Left kidney (tissue), 8 donors: ENCODE data around the gene UNC80. TPM values are rescaled to one million over a fixed set of nuclear protein-coding genes. Genes with fewer than 3 reads are reported as not detected.
"Not testable (repeated sequence)": the region's sequence is repeated elsewhere in the genome, so short reads cannot be mapped to it uniquely, and the experiment has no call there.

Source experiments
- DNase-seq: peaks from one replicate; pipeline ENCODE4 v3.0.0-alpha.2; 2013
- long read RNA-seq, 8 donors: transcript quantifications; one replicate each; lab custom pipeline, GENCODE V29; 2026
- polyA plus RNA-seq: library from polyadenylated mRNA; unstranded; fragments of 120-200 nt; gene quantifications from one replicate; pipeline ENCODE4 v1.2.1, GENCODE V29; 2013; ENCODE audit not compliant: insufficient read length

The UNC80 gene, protein sequence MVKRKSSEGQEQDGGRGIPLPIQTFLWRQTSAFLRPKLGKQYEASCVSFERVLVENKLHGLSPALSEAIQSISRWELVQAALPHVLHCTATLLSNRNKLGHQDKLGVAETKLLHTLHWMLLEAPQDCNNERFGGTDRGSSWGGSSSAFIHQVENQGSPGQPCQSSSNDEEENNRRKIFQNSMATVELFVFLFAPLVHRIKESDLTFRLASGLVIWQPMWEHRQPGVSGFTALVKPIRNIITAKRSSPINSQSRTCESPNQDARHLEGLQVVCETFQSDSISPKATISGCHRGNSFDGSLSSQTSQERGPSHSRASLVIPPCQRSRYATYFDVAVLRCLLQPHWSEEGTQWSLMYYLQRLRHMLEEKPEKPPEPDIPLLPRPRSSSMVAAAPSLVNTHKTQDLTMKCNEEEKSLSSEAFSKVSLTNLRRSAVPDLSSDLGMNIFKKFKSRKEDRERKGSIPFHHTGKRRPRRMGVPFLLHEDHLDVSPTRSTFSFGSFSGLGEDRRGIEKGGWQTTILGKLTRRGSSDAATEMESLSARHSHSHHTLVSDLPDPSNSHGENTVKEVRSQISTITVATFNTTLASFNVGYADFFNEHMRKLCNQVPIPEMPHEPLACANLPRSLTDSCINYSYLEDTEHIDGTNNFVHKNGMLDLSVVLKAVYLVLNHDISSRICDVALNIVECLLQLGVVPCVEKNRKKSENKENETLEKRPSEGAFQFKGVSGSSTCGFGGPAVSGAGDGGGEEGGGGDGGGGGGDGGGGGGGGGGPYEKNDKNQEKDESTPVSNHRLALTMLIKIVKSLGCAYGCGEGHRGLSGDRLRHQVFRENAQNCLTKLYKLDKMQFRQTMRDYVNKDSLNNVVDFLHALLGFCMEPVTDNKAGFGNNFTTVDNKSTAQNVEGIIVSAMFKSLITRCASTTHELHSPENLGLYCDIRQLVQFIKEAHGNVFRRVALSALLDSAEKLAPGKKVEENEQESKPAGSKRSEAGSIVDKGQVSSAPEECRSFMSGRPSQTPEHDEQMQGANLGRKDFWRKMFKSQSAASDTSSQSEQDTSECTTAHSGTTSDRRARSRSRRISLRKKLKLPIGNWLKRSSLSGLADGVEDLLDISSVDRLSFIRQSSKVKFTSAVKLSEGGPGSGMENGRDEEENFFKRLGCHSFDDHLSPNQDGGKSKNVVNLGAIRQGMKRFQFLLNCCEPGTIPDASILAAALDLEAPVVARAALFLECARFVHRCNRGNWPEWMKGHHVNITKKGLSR (N-terminal part only)
- 2.2 TPM for polyA plus RNA-seq
- long read RNA-seq, donor 1, result 0 reads
- long read RNA-seq, donor 2, result 0 reads
- long read RNA-seq, donor 3, result 0 reads
- long read RNA-seq, donor 4, result 0 reads
- long read RNA-seq, donor 5, partial matches to known transcripts, result 0 of 1 reads
- long read RNA-seq, donor 5, other reads (novel, unspliced or antisense), result 0 of 1 reads
- long read RNA-seq, donor 6, result 0 reads
- long read RNA-seq, donor 7, result 0 reads
- long read RNA-seq, donor 8, result 0 reads

DNA sequence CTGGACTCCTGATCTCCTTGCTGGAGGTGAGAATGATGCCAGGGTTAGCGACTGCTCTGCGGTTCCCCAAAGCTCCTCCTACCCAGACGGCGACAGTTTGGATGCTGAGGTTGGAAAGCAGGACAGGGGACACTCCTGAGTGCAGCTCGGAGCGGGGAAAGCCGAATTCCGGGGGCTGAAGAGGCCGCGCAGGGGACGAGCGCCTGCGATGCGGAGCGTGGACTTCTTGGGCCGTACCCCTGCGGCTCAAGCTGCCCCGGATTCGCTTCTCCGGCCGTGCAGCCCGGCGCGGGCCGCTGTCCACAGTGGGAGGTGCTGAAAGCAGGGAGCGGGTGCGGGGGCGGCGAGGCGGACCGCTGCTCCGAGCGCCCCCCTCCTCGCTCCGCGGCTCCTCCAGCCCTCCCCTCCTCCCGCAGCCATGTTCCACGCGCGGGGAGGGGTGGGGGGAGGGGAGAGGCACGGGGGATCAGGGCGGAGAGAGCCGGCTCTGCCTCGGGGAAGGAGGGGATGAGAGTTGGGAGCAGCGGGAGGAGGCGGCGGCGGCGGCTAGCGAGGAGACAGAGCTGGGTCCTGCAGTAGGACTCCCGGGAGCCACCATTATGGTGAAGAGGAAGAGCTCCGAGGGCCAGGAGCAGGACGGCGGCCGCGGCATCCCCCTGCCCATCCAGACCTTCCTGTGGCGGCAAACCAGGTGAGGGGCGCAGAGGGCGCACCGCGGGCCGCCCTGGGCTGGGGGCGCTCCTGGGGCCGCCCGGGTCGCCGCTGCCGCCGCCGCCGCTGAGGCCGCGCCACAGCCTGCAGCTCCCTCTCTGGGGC, at the start of gene UNC80:
TSS of gene UNC80 (plus strand) at position 359 of the 816 bp plus-strand sequence. CDS start at position 600, 241 bp downstream.
- DNase-seq, result peak; percentile 84

DNA sequence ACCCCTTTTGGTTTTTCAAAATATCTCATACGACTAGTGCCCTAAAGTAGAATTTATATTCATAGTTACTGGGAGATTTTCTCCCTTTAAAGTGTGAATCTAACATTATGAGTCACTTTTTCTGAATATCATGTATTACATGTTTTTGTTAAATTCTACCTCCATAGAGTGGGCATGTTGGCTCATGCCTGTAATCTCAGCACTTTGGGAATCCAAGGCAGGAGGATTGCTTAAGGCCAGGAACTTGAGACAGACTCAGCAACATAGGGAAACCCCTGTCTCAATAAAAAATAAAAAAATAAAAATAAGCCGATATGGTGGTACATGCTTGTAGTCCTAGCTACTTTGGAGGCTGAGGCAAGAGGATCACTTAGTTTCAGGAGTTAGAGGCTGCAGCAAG, 45.3 kb upstream of the UNC80 start:
- DNase-seq, result no peak

DNA sequence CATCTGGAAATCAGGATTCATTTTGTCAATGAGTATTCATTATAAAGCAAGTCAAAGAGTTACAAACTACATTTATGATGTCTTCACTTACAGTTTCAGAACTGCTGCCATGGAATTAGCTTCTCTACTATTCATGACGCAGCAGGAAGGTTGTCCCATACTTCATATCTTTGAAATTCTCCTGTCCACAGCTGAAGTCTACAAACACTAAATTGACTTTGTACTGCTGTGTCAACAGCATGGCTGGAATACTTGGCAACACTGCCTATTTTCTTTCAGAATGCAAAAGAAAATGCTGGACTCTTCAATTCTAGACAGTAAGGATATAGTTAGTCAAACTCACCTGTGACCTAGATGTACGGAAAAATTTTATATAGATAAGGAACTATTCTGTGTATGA, 44.6 kb upstream of the UNC80 start:
- DNase-seq, result no peak

DNA sequence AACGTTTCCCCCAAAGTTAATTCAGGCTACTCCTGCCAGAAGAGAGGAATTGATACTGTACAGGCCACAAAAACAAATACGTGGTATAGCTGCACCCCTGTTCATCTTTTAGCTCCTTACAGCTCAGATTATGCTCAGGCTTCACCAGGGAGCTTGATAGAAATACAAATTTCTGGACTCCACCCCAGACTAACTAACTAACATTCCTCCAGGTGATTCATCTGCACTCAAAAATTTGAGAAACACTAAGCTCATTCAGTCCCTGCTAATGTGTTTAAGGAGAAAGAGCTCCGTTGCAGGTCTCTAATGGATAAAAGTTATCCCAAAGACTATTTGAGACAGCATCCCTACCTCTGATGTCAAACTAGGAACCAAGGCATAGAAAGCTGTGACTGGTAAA, 36.8 kb upstream of the UNC80 start:
- DNase-seq, result no peak

DNA sequence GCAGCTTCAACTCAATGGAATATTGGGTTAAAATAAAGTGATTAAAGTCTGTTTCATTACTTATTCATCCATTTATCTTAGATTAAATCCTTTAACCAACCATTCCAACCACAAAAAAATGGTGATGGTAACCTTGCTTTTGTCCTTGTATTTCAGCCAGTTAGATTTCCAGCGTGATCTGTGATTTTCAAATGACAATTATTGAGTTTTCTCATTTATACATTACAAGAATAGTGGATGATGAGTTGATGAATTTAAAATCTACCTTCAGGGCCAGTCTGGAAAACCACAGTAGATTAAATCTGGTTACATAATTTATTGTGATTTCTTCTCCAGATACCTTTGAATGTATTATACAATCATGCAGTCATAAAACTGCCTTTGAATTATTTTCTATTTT, 29.7 kb upstream of the UNC80 start:
- DNase-seq, result no peak

DNA sequence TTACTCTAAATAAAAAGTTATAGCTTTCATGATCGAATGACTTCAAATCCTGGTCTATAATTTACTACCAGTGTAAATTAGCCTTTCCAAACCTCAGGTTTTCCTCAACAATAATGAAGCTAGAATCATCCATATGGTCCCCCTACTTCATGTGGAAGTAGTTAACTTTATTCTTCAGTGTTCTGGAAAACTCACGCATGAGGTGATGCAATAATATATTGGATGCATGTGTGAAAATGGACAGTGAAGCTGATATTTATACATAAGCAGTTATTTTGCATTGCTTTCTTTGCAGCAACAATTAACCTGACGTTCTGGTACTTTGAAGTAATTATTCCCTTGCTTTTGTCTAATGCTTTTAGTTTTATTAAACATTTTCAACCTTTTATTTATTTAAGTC, 18.6 kb upstream of the UNC80 start:
- DNase-seq, result no peak

DNA sequence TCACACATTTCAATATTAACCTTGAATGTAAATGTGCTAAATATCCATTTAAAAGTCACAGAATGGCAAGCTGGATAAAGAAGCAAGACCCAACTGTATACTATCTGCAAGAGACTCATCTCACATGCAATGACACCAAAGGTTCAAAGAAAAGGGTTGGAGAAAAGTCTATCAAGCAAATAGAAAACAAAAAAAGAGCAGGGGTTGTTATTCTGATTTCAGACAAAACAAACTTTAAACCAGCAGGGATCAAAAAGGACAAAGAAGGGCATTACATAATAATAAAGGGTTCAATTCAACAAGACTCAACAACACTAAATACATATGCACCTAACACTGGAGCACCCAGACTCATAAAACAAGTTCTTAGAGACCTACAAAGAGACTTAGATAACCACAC, 14.5 kb upstream of the UNC80 start:
- DNase-seq, result no peak

DNA sequence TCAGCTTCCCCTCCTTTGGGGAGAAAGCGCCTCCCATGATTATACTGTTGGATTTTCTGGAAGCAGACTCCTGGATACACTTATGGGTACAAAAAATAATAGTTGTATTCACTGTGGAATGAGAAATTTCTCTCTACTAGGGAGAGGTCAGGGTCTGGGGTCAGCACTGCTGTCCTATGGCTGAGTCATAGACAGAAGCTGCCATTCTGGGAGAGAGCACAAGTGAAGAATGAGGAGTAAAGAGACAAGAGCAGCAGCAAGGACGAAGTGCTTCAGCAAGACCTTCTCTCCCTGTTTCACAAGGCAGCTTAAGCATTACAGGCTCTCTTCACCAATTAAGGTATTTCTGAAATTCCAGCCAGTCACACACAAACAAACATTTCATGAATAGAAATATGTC, 10.1 kb upstream of the UNC80 start:
- no peak for DNase-seq

DNA sequence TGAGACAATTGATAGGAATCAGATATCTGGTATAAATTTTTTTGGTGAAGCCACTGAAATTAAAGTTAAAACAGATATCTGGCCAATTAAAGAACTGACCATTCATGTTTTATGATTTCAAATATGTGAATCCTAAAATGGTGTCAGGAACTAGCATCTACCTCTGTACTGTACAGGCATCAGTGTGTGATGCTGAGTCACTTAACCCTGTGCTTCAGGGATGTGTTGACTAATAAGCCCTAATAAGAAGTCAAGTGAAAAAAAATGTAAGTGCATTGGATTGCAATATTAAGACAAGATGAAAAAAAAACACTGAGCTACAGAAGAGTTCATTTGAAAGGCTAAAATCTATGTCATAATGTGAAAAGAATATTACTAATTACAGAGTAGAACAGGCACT, 9.1 kb upstream of the UNC80 start:
- DNase-seq, result no peak

DNA sequence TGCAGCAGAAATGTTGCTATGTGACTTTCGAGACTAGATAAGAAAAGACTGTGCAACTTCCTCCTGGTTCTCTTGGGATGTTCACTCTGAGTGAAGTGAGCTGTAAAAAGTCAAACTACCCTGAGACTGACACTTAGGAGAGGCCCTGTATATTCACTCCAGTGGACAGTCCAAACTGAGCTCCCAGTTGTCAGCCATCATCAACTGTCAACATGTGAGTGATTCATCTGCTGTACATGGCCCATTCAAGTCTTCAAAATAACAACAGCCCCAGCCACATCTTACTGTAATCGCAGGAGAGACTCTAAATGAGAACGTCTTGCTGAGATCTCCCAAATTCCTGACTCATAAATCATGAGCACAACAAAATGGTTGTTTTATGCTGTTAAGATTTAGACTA, 8.5 kb upstream of the UNC80 start:
- no peak for DNase-seq

DNA sequence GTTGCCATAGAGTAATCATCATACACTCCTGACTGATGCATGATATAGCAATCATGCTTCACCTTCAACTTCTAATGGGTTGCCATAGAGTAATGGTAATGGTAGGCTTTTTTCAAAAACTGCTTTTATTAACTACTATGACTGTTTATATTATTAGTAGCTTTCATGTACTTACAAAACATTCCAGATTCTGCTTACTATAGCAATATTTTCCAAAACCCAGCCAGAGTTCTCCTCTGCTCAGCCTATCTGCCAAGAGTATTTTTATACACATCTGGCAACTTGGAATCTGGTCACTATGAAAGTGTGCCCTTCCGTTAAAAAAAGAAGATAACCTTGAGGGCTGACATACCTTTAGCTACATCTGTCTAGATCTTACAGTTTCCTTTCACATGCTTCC, 5.0 kb upstream of the UNC80 start:
- no peak for DNase-seq

DNA sequence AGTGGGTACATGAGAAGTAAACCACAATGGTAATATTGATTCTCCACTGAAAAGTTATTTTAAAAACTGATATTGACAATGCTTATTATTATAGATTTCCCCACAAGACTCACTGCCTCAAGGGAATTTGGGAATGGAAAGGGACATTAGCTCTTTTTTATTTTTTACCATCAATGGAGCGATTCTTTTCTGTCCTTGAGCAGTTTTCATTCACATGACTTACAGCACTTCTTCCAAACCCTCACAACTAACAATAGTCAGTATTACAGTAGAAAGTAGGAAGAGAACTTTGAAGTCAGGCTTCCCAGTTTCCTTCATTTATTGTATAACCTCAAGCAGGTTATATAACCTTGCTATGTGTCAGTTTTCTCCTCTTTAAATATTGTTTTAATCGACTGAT, 4.3 kb upstream of the UNC80 start:
- no peak for DNase-seq

DNA sequence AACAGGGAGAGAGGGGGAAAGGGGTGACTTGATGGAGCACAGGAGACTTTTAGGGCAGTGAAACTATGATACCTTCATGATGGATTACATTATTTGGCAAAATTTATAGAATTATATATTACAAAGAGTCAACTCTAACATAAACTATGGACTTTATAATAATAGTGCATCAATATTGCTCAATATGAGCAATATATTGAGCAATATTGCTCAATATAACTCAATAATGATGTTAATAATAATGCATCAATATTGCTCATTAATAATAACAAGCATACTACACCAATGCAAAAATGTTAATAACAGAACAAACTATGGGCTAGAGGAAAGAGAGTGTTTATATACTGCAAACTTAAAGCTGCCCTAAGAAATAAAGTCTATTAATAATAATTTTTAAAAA, 3.1 kb upstream of the UNC80 start:
- DNase-seq, result no peak

DNA sequence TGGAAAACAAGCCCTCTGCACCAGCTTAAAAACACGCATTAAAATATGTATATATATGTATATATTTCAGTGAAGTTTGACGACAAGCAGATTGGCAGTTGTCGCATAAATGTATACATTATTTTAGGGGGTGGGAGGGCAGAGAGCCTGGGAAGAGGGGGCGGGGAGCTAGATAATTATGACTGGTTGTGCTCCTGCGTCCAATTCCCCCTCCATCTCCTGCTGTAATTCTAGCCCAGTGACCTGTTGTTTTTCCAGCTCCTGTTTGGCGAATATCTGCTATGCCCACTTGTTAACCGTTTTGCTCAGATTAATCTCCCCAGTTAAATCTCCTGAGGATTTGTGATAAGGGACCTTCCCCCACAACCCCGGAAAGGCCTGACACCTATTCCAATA, 656 bp downstream of the UNC80 start:
- peak; percentile 10 for DNase-seq

DNA sequence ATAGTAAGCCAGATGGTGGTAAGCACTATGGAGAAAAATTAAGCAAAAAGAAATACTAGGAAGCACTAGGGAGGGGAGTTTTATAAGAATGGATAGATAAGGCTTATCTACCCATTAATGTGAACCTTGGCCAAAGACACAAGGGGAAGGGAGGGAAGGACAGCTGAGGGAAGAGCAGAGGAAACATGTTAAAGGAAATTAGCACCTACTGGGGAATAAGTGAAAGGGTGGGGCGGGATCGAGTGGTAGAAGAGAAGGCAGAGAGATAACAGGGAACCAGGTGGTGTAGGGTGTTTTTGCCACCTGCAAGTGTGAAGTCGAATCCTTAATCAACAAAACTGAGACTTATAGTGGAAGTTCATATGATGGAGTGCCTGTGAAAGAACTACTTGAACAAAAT, 1.7 kb downstream of the UNC80 start:
- no peak for DNase-seq

DNA sequence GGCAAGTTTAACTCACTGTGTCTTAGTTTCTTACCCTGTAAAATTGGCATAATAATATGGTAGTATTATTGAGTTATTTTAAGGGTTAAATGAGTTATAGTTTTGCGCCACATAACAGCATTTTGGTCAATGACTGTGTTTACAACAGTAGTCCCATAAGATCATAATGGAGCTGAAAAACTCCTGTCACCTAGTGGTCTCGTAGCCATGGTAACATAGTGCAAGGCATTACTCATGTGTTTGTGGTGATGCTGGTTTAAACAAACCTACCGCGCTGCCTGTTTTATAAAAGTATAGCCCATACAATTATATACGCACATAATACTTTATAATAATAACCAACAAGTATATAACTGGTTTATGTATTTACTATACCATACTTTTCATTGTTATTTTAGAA, 15.8 kb downstream of the UNC80 start:
- no peak for DNase-seq

DNA sequence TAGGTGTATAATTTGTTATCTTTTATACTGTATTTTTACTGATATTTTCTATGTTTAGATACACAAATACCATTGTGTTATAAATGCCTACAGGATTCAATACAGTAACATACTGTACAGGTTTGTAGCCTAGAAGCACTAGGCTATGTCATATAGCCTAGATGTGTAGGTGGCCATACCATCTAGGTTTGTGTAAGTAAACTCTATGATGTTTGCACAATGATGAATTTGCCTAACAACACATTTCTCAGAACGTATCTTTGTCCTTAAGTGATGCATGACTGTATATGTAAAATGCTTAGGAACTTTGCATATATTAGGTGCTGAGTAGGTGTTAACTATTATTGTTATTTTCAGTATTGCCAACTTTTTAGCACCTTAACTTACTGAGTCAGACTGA, 17.3 kb downstream of the UNC80 start:
- no peak for DNase-seq

DNA sequence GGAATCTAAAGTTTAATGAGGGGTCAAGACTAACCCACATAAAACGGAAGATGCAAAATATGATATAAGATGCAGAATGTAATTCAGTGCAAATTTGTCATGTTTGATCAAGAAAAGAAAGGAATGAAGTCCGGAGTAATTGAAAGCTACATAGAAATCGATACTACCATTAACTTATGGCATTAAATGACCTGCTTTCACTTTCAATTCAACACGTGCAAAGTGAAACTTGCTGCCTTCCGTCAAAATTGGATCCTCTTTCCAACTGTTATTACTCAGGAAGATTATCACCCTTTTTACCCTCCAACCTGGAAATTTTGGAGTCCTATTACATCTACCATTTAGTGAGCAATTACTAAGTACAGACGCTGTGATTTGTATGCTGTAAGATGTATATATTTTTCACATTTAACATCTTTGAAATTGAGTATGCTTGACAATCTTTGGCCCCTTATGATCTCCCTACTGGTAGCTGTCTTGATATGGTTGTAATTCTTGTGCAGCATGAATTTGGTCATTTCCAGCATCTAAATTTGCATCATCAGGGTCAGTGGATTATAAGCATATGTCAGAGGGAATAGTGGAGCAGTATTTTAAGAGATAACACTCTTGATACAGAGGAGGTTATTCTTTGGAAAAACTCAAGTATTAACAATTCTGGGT, 18.6 kb downstream of the UNC80 start:
- no peak for DNase-seq

DNA sequence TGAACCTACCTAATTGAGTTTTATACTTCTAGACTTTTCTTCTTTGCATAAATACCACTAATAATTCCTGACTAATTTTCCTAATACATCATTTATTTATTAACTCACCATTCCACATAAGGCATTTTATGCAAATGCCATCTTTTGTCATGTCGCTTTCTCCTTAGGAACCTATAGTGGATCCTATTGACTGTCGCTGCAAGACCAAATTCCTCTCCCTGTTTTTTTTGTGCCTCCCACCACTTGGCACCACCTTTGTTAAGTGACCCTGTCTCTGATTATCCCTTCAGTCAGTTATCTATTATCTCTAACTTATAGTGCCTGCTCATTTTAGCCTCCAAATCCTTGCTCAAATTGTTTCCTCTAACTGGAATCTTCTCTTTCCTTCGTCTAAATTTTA, 19.5 kb downstream of the UNC80 start:
- DNase-seq, result no peak

DNA sequence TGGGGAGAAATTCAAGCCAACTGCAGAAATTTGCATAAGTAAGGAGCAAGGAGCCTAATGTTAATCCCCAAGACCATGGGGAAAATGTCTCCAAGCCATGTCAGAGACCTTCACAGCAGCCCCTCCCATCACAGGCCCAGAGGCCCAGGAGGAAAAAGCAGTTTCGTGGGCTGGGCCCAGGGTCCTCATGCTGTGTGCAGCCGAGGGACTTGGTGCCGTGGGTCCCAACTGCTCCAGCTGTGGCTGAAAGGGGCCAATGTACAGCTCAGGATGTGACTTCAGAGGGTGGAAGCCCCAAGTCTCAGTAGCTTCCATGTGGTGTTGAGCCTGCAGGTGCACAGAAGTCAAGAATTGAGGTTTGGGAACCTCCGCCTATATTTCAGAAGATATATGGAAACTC, 23.8 kb downstream of the UNC80 start:
- DNase-seq, result not testable (repeated sequence)

DNA sequence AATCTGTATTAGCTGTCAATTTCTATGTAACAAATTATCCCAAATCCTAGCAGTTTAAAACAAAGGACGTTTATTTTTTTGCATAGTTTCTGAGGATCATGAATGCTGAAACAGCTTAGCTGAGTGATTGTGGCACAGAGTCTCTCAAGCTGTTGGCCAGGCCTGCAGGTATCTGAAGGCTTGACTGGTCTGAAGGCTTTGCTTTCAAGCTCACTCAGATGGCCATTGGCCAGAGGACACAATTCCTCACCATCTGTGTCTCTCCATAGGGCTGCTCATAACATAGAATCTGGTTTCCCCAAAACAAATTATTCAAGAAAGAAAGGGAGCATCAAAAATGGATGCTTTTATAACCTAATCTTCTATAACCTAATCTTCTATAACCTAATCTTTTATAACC, 33.7 kb downstream of the UNC80 start:
- no peak for DNase-seq
